HCT116 (cell line): ENCODE measurements around the gene RASSF5.

Source experiments
- CTCF ChIP-seq, 3 experiments: fragments of 200-600 bp in 1 of 3; sonication (generic) in 1 of 3; IDR thresholded peaks in 2 of 3; conservative IDR thresholded peaks in 1 of 3; 2 replicates each; pipeline ENCODE4 v1.5.1; 2012 to 2017; ENCODE audit warnings: low read depth in 2 of 3, low read length in 2 of 3, antibody characterized with exemption in 1 of 3, borderline replicate concordance in 1 of 3, control low read depth in 1 of 3, mild to moderate bottlenecking in 1 of 3, mixed read lengths in 1 of 3, mixed run types in 1 of 3, moderate library complexity in 1 of 3; ENCODE audit not compliant: insufficient read depth in 1 of 3
- YY1 ChIP-seq: IDR thresholded peaks from 2 replicates; pipeline ENCODE4 v1.6.1; 2011; ENCODE audit warnings: low read length, low read depth, moderate library complexity, mild to moderate bottlenecking; ENCODE audit not compliant: insufficient replicate concordance; ENCODE audit errors: extremely low read depth
- ZBTB33 ChIP-seq: IDR thresholded peaks from 2 replicates; pipeline ENCODE4 v1.6.1; 2011; ENCODE audit warnings: mild to moderate bottlenecking, low read length, moderate library complexity; ENCODE audit not compliant: insufficient replicate concordance; ENCODE audit errors: extremely low read depth
- ZFX ChIP-seq: fragments of 450-650 bp; IDR thresholded peaks from 2 replicates; pipeline ENCODE4 v1.6.1; 2017

GRCh38 chr1:206545351-206545750, 38.0 kb downstream of the RASSF5 start:
- TF ChIP-seq CTCF (IDR thresholded peaks at IDR 0.05 in 2 of 3, conservative IDR thresholded peaks at IDR 0.05 in 1 of 3; ENCODE audit: borderline replicate concordance in 1 of 3, insufficient read depth in 1 of 3, low read depth in 2 of 3, low read length in 2 of 3) (no peak), ZFX (no peak), ZBTB33 (no peak), YY1 (no peak)
